ENCODE results near the gene PRKAG1.
A peak's percentile ranks its signal among the peaks of the same experiment; 100 is the strongest.

Gene PRKAG1

GRCh38 chr12:48973531-48973930 is 45.0 kb downstream of the PRKAG1 start:
- no peaks in the 10 kb centered on the region for H3K9me3 ChIP-seq (replicated peaks; ENCODE audit: low read length)
- no peak overlapping the region for H3K4me3 ChIP-seq (ENCODE audit: low read length)
- H3K27me3 ChIP-seq (ENCODE audit: control insufficient read depth, insufficient read depth, low read length): peaks cover 89% of the 10 kb centered on the region
- H3K36me3 ChIP-seq (ENCODE audit: insufficient read depth, low read length): no peaks in the 10 kb centered on the region
- H3K9ac ChIP-seq (ENCODE audit: low read depth, low read length): no peak overlapping the region
- H3K4me2 ChIP-seq (ENCODE audit: low read length): no peak overlapping the region
- H3K4me1 ChIP-seq (ENCODE audit: control insufficient read depth, insufficient read depth, low read length): peaks cover 21% of the 10 kb centered on the region

- Histone ChIP-seq H3K36me3 (ENCODE audit: insufficient read depth, low read length) (no peaks in the 10 kb centered on the region), H3K9ac (ENCODE audit: low read depth, low read length) (no peak overlapping the region), H3K27me3 (ENCODE audit: control insufficient read depth, insufficient read depth, low read length) (peaks cover 89% of the 10 kb centered on the region), H3K4me2 (ENCODE audit: low read length) (no peak overlapping the region), H3K4me3 (ENCODE audit: low read length) (no peak overlapping the region), H3K4me1 (ENCODE audit: control insufficient read depth, insufficient read depth, low read length) (peaks cover 18% of the 10 kb centered on the region), H3K9me3 (replicated peaks; ENCODE audit: low read length) (no peaks in the 10 kb centered on the region)
These were observed 45.6 kb downstream of the PRKAG1 start for GRCh38 chr12:48972952-48973483.

DNA sequence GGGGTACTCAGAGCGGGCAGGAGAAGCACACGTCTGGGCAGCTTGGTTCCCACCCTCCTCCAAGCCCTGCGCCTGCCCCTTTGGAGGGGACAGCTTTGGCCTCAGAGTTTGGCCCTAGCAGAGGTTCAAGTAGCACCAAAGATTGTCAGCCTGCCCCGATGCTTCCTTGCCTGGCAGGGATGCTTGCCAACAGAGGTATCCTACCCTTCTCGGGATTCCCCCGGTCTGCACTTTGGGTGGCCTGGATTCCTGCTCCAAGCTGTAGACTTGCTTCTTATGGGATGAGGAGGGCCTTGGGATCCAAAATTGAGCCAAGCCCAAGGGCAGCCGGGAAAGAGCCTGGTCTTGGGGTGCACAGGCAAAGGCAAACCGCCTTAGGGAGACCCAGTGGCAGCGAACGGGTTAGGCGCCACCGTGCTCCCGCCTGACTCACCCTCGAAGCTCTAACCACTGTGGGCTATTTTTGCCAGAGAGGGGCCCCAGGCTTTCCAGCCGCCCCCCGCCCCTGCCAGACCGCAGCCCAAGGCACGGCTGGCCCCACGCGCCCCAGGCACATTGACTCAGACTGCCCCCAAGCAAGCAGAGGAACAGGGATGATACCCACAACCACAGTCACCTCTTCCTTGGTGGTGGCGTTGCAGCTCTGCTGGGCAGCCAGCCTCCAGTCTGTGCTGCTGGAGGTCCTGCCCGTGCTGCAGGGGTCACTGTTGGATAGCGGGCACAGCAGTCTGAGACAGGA is 46.2 kb downstream of the PRKAG1 start:
- Histone ChIP-seq H3K4me1 (ENCODE audit: control insufficient read depth, insufficient read depth, low read length) (peaks cover 14% of the 10 kb centered on the region), H3K27me3 (ENCODE audit: control insufficient read depth, insufficient read depth, low read length) (peaks cover 86% of the 10 kb centered on the region), H3K4me3 (ENCODE audit: low read length) (no peak overlapping the region), H3K9me3 (replicated peaks; ENCODE audit: low read length) (no peaks in the 10 kb centered on the region), H3K4me2 (ENCODE audit: low read length) (no peak overlapping the region), H3K9ac (ENCODE audit: low read depth, low read length) (no peak overlapping the region), H3K36me3 (ENCODE audit: insufficient read depth, low read length) (no peaks in the 10 kb centered on the region)

- Histone ChIP-seq H3K4me3 (ENCODE audit: low read length) (peak overlapping the region; percentile 60), H3K36me3 (ENCODE audit: insufficient read depth, low read length) (no peaks in the 10 kb centered on the region), H3K9me3 (replicated peaks; ENCODE audit: low read length) (no peaks in the 10 kb centered on the region), H3K4me2 (ENCODE audit: low read length) (peak overlapping the region; percentile 80), H3K9ac (ENCODE audit: low read depth, low read length) (no peak overlapping the region), H3K4me1 (ENCODE audit: control insufficient read depth, insufficient read depth, low read length) (peaks cover 13% of the 10 kb centered on the region), H3K27me3 (ENCODE audit: control insufficient read depth, insufficient read depth, low read length) (peaks cover 84% of the 10 kb centered on the region)
These were observed 47.8 kb downstream of the PRKAG1 start for GRCh38 chr12:48970702-48971334.

DNA sequence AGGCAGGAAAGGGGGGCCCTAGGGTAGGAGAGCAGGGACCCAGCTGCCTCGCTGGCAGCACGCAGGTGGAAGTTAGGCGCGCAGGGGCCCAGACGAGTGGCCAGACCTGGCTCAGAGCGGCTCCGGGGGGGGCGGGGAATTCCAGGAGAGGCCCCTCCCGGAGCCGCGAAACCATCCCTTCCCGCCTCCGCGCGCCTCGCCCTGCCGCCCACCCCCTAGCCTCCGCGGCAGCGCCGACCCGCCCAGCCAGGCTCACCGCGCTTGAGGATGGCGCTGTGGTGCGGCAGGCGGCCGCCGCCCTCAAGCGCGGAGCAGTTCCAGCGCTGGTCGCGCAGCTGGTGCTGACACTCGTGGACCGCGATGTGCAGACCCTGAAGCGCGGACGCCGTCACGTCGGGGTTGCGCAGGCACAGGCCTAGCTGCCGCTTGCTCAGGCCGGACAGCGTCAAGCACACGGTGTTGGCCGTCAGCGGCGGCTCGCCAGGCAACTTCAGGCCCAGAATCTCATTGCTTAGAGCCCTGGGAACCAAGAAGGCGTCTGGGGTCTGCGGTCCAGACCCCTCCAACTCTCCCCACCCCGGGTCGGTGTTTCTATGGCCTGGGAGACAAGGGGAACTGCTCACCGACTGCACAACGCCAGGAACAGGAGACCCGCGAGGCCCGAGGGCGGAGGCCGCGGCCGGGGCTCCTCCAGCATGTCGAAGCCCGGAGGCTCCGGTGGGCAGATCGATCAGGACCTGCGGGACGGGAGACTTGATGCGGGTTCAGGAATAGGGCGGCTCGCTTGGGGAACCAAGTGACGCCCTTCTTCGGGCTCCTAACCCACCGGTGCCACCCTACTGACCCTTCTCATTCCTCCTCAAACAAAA is 48.5 kb downstream of the PRKAG1 start:
- Histone ChIP-seq H3K27me3 (ENCODE audit: control insufficient read depth, insufficient read depth, low read length) (peaks cover 84% of the 10 kb centered on the region), H3K9me3 (replicated peaks; ENCODE audit: low read length) (no peaks in the 10 kb centered on the region), H3K36me3 (ENCODE audit: insufficient read depth, low read length) (no peaks in the 10 kb centered on the region), H3K4me2 (ENCODE audit: low read length) (peak overlapping the region; percentile 35), H3K4me1 (ENCODE audit: control insufficient read depth, insufficient read depth, low read length) (peaks cover 13% of the 10 kb centered on the region), H3K9ac (ENCODE audit: low read depth, low read length) (no peak overlapping the region), H3K4me3 (ENCODE audit: low read length) (no peak overlapping the region)

GRCh38 chr12:48969160-48969771 is 49.3 kb downstream of the PRKAG1 start:
- Histone ChIP-seq H3K4me3 (ENCODE audit: low read length) (no peak overlapping the region), H3K27me3 (ENCODE audit: control insufficient read depth, insufficient read depth, low read length) (peaks cover 87% of the 10 kb centered on the region), H3K4me1 (ENCODE audit: control insufficient read depth, insufficient read depth, low read length) (peaks cover 13% of the 10 kb centered on the region), H3K9ac (ENCODE audit: low read depth, low read length) (no peak overlapping the region), H3K9me3 (replicated peaks; ENCODE audit: low read length) (no peaks in the 10 kb centered on the region), H3K36me3 (ENCODE audit: insufficient read depth, low read length) (no peaks in the 10 kb centered on the region), H3K4me2 (ENCODE audit: low read length) (no peak overlapping the region)

DNA sequence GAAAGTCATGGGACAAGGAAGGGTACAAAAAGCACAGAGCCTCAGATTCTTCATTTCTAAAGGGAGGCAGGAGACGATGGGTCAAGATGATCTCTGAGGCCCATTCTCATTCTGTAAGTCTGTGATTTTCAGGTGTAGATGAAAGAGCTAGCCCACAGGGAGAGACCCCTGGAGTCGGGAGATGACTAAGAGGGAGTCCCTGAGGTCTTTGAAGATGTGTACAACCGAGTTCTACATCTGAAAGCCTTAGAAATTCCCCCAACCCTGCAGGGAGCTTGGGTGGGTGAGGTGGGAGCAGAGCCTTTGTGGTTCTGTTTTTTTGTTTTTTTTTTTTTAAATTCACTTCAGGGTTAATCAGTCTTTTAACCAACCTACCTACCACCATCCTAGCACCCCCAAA is 50.1 kb downstream of the PRKAG1 start:
- no peaks in the 10 kb centered on the region for H3K9me3 ChIP-seq (replicated peaks; ENCODE audit: low read length)
- peaks cover 79% of the 10 kb centered on the region for H3K27me3 ChIP-seq (ENCODE audit: control insufficient read depth, insufficient read depth, low read length)
- no peak overlapping the region for H3K4me3 ChIP-seq (ENCODE audit: low read length)
- no peaks in the 10 kb centered on the region for H3K36me3 ChIP-seq (ENCODE audit: insufficient read depth, low read length)
- H3K4me1 ChIP-seq (ENCODE audit: control insufficient read depth, insufficient read depth, low read length): peaks cover 13% of the 10 kb centered on the region
- no peak overlapping the region for H3K9ac ChIP-seq (ENCODE audit: low read depth, low read length)
- no peak overlapping the region for H3K4me2 ChIP-seq (ENCODE audit: low read length)

DNA sequence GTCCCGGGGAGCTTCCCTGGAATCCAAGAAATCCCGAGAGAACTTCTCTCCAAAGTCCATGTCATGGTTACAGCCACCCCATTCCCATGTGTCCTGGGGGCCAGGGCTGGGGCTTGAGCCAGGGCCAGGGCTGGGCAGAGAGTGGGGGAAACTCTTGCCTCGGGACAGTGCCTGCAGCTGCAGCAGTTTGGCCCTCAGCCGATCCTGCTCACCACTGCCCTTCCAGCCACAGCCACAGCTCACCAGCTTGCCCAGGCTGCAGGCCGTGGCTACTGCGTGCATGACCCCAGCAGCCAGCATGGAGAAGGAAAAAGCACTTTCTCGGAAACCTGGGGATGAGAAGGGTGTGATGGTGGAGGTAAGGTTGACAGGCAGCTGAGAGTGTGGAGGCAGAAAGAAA is 50.6 kb downstream of the PRKAG1 start:
- Histone ChIP-seq H3K9ac (ENCODE audit: low read depth, low read length) (no peak overlapping the region), H3K36me3 (ENCODE audit: insufficient read depth, low read length) (no peaks in the 10 kb centered on the region), H3K4me3 (ENCODE audit: low read length) (no peak overlapping the region), H3K9me3 (replicated peaks; ENCODE audit: low read length) (no peaks in the 10 kb centered on the region), H3K27me3 (ENCODE audit: control insufficient read depth, insufficient read depth, low read length) (peaks cover 74% of the 10 kb centered on the region), H3K4me1 (ENCODE audit: control insufficient read depth, insufficient read depth, low read length) (peaks cover 13% of the 10 kb centered on the region), H3K4me2 (ENCODE audit: low read length) (no peak overlapping the region)

GRCh38 chr12:48966177-48966895 is 52.2 kb downstream of the PRKAG1 start:
- H3K9me3 ChIP-seq (replicated peaks; ENCODE audit: low read length): no peaks in the 10 kb centered on the region
- H3K36me3 ChIP-seq (ENCODE audit: insufficient read depth, low read length): no peaks in the 10 kb centered on the region
- peaks cover 58% of the 10 kb centered on the region for H3K27me3 ChIP-seq (ENCODE audit: control insufficient read depth, insufficient read depth, low read length)
- H3K4me2 ChIP-seq (ENCODE audit: low read length): no peak overlapping the region
- no peak overlapping the region for H3K4me3 ChIP-seq (ENCODE audit: low read length)
- no peak overlapping the region for H3K9ac ChIP-seq (ENCODE audit: low read depth, low read length)
- peaks cover 13% of the 10 kb centered on the region for H3K4me1 ChIP-seq (ENCODE audit: control insufficient read depth, insufficient read depth, low read length)

DNA sequence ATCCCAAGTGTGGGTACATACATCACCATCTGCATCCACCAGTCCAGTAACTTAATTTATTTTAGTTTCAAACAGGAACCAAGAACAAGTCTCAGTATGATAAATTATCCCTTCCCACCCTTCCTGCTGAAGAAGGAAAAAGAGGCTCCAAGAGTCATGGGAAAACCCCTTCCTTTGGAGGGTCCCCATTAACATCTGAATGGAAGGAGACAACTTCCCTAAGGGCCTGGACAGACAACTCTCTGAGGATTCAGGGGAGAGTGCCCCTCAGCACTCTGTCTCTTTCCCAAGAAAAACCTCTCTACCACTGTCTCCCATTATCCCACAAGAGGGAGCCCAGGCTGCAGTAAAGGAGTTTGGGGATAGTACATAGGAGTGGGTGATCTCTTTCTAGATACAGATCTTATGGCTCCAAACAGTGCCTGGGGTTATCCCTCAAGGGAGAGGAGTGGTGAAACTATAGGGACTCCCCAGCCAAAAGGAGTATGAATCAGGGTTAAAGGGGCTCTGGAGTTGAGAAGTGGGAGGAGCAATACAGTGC is 53.2 kb downstream of the PRKAG1 start:
- Histone ChIP-seq H3K4me2 (ENCODE audit: low read length) (no peak overlapping the region), H3K27me3 (ENCODE audit: control insufficient read depth, insufficient read depth, low read length) (peaks cover 48% of the 10 kb centered on the region)

More for the DNA sequence above, 53.2 kb downstream of the PRKAG1 start:
- Histone ChIP-seq H3K4me1 (ENCODE audit: control insufficient read depth, insufficient read depth, low read length) (peaks cover 13% of the 10 kb centered on the region), H3K9me3 (replicated peaks; ENCODE audit: low read length) (no peaks in the 10 kb centered on the region), H3K36me3 (ENCODE audit: insufficient read depth, low read length) (no peaks in the 10 kb centered on the region), H3K4me3 (ENCODE audit: low read length) (no peak overlapping the region), H3K9ac (ENCODE audit: low read depth, low read length) (no peak overlapping the region)
